Lung (tissue), 12 donors: ENCODE data around the gene DNAJC30. TPM values are rescaled to one million over a fixed set of nuclear protein-coding genes. Genes with fewer than 3 reads are reported as not detected.

Experiments
- ATAC-seq: fragments of 200-7000 bp; cut with Tn5 transposase; one replicate; pipeline ENCODE4 v1.9.1; 2020; ENCODE audit warnings: moderate number of reproducible peaks; ENCODE audit not compliant: insufficient read depth, low FRiP score
- DNase-seq, 3 donors: peaks; one replicate each; pipeline ENCODE4 v3.0.0-alpha.2; 2013 to 2017
- H3K27ac ChIP-seq, 2 donors: one replicate each; pipeline ENCODE4 v1.5.1; 2013; ENCODE audit warnings: mild to moderate bottlenecking in 2 of 2, moderate library complexity in 2 of 2, control low read depth in 1 of 2, inconsistent platforms in 1 of 2, low read depth in 1 of 2, low read length in 1 of 2
- H3K27me3 ChIP-seq, 3 donors: one replicate each; pipeline ENCODE4 v1.5.1; 2013; ENCODE audit warnings: low read length in 2 of 3; ENCODE audit not compliant: control insufficient read depth in 3 of 3, insufficient read depth in 3 of 3
- H3K36me3 ChIP-seq, 4 donors: one replicate each; pipeline ENCODE4 v1.5.1; 2013; ENCODE audit warnings: low read length in 4 of 4, mild to moderate bottlenecking in 1 of 4, moderate library complexity in 1 of 4; ENCODE audit not compliant: control insufficient read depth in 4 of 4, insufficient read depth in 4 of 4
- H3K4me1 ChIP-seq, 5 donors: one replicate each; pipeline ENCODE4 v1.5.1; 2013; ENCODE audit warnings: low read length in 5 of 5, mild to moderate bottlenecking in 2 of 5, moderate library complexity in 1 of 5; ENCODE audit not compliant: control insufficient read depth in 5 of 5, insufficient read depth in 5 of 5
- H3K4me3 ChIP-seq: one replicate; pipeline ENCODE4 v1.5.1; 2013; ENCODE audit warnings: mild to moderate bottlenecking, control low read depth, moderate library complexity
- H3K9ac ChIP-seq, 2 donors: one replicate each; pipeline ENCODE4 v1.5.1; 2013; ENCODE audit warnings: low read length in 2 of 2, control low read depth in 1 of 2; ENCODE audit not compliant: insufficient read depth in 1 of 2
- H3K9me3 ChIP-seq, 4 donors: one replicate each; pipeline ENCODE4 v1.5.1; 2013; ENCODE audit warnings: low read length in 3 of 4, mild to moderate bottlenecking in 1 of 4, moderate library complexity in 1 of 4; ENCODE audit not compliant: control insufficient read depth in 4 of 4, insufficient read depth in 3 of 4
- CTCF ChIP-seq: IDR thresholded peaks from 2 replicates; pipeline ENCODE4 v1.5.1; 2012; ENCODE audit warnings: mild to moderate bottlenecking; ENCODE audit errors: control extremely low read depth, extremely low read depth
- WGBS, 2 donors: extraction: QIAGEN DNeasy Blood & Tissue Kit; methylation state at CpG; one replicate each; pipeline ENCODE4 v1.1.7; 2013; 5-methylcytosine and 5-hydroxymethylcytosine counted together
- polyA plus RNA-seq, 2 donors: library from polyadenylated mRNA; stranded (reverse); fragments of 200-250 nt; gene quantifications; one replicate each; pipeline ENCODE4 v1.2.1, GENCODE V29; 2013
- total RNA-seq, 2 donors: library from RNA; depleted of rRNA in 1 of 2; stranded (reverse); fragments of >200 nt in 1 of 2; gene quantifications; one replicate each; pipeline ENCODE4 v1.2.1, GENCODE V29; 2014 to 2021
- donor health status: control.
- donor health status: control.
- donor health status: Bipolar disorder and iron deficiency.
- donor health status: healthy.
- donor health status: DM: yes; HTN: yes; CAD: no.

The DNAJC30 gene
- total and polyA plus RNA-seq, 4 donors: 5.3 to 14.4 (median 9.1) TPM

DNA sequence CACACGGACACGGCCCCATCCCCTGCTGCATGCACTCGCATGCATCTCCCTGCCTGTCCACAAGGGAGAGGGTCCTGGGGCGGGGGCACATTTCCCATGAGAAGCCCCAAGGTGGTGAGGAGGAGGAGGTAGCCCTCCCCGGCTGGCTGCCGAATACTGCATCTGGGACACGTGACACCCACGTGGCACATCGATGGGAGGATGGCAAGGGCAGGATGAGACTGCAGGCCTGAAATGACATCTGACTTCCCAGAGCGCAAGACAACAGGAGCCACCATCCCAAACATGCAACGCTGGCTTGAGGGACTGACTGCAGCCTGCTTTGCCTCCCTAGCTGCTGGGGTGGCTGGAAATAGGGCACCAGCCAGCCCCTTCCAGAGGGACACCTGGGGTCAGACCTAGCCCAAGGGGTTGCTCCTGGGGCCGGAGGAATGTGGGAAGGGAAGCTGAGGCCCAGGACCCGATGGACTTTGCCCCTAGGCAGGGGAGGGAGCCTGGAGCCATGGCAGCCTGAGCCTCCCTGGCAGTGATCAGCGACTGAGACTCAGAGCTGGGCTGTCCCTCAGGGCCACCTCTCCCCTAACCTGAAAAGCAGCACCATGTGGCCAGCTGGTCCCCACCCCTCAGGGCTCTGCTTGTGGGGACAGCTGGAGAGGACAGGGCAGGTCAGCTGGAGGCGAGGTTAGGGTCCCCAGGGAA, 16.3 kb upstream of the DNAJC30 start:
- no peak overlapping the region for H3K9ac ChIP-seq
- 87% methylated on average over 15 of the region's 15 CpGs for WGBS, 2 donors
- TF ChIP-seq CTCF: no peak
- no peak for DNase-seq
- ATAC-seq: no peak
- H3K4me3 ChIP-seq: no peak overlapping the region
- peaks cover 0 to 37% (median 14%) of the 10 kb centered on the region in 4 donors for H3K36me3 ChIP-seq
- H3K27ac ChIP-seq: no peak overlapping the region
- H3K9me3 ChIP-seq: no peaks in the 10 kb centered on the region
- no peaks in the 10 kb centered on the region for H3K27me3 ChIP-seq
- H3K4me1 ChIP-seq: peaks cover 0 to 8% (median 0%) of the 10 kb centered on the region in 5 donors

- ATAC-seq (no peak), DNase-seq (no peak)
- no peaks in the 10 kb centered on the region for H3K27me3 ChIP-seq
- no peak for TF ChIP-seq CTCF
- H3K27ac ChIP-seq: no peak overlapping the region
- H3K9ac ChIP-seq: no peak overlapping the region
- no peak overlapping the region for H3K4me3 ChIP-seq
- H3K4me1 ChIP-seq: peaks cover 0 to under 1% (median 0%) of the 10 kb centered on the region in 5 donors
- H3K9me3 ChIP-seq: no peaks in the 10 kb centered on the region
- 88 to 89% methylated on average over 7 of the region's 7 CpGs for WGBS, 2 donors
- H3K36me3 ChIP-seq: peaks cover 0 to 48% (median 22%) of the 10 kb centered on the region in 4 donors
Observed at GRCh38 chr7:73698410-73698809, 15.2 kb upstream of the DNAJC30 start.

DNA sequence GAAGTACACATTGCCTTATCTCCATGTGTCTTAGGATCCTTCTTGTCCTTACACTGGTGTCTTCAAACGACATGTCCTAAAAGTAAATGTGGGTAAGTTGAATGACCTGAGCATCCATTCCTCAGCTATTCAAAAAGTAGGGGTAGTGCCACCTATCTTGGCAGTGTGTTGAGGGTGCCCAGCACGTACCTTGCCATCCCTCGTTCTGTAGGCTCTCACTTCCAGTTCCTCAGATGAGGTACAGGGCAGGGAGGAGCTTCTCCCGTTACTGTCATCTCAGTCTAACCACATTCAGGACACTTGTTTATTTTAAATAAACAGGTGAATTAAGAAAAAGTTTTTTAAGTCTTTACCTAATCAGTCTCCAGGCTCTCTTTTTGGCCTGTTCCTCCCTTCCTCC, 13.1 kb upstream of the DNAJC30 start:
- Histone ChIP-seq H3K36me3 (peaks cover 11 to 63% (median 35%) of the 10 kb centered on the region in 4 donors), H3K9me3 (no peaks in the 10 kb centered on the region), H3K4me1 (no peaks in the 10 kb centered on the region), H3K27ac (no peak overlapping the region), H3K9ac (no peak overlapping the region), H3K27me3 (no peaks in the 10 kb centered on the region), H3K4me3 (no peak overlapping the region)
- TF ChIP-seq CTCF: no peak
- ATAC-seq (no peak), DNase-seq (no peak)
- WGBS, 2 donors: 87 to 95% methylated on average over 4 of the region's 4 CpGs
